ENCODE measurements around the gene TAS2R60.
"Not testable (repeated sequence)": the region's sequence is repeated elsewhere in the genome, so short reads cannot be mapped to it uniquely, and the experiment has no call there.

The TAS2R60 gene

GRCh38 chr7:143479055-143479766, 36.0 kb downstream of the TAS2R60 start:
- no peak for DNase-seq

DNA sequence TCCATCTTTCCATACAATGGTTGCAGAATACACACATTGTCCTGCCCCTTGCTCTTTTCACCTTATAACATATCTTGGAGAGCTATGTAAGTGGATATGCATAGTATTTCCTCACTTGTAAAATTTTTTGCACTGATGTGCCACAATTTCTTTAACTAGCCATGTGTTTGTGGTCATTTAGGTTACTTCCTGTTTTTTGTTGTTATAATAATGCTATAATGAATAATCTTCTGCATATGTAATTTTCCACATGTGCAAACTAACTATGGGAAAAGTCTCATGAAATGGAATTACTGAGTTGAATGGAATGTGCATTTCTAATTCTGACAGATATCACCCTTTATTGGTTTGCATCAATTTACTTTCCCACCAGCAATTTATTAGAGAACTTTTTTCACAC, 37.2 kb downstream of the TAS2R60 start:
- no peak for DNase-seq

- no peak for DNase-seq
Measured at GRCh38 chr7:143484119-143484518, 40.9 kb downstream of the TAS2R60 start.

DNA sequence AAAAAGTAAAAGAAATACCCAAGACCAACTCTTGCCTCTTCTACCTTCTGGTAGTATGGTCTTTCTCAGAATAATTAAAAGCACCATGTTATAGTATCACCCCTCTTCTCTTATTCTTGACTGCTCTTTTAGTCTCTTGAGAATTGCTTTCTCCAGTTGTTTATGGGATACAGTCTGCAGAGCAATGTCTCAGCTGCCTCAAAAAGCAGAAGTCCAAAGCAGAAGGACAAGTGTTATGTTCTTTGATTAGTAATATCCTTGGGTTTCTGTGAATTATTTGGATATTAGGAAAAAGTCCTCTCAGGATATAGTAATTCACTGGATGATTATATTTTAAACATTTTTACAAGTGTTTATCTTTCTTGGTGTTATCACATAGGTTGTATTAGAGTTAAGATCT, 41.8 kb downstream of the TAS2R60 start:
- DNase-seq, result no peak

DNA sequence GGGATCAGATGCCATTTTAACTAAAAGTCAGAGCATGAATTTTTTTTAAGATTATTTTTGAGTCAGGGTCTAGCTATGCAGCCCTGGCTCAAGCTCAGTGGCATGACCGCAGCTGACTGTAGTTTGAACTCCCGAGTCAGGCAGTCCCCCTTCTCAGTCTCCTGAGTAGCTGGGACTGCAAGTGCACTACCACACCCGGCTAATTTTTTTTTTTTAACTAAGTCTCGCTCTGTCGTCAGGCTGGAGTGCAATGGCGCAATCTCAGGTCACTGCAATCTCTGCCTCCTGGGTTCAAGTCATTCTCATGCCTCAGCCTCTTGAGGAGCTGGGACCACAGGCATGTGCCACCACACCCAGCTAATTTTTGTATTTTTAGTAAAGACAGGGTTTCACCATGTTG, 42.2 kb downstream of the TAS2R60 start:
- DNase-seq, result no peak

DNA sequence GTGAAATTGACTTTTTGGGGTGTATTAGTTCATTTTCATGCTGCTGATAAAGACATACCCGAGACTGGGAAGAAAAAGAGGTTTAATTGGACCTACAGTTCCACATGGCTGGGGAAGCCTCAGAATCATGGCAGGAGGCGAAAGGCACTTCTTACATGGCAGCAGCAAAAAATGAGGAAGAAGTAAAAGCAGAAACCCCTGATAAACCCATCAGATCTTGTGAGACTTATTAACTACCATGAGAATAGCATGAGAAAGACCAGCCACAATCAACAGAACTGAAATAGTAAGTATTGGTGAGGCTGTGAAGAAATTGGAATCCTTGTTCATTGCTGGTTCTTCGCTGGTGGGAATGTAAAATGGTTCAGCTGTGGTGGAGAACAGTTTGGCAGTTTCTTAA, 43.0 kb downstream of the TAS2R60 start:
- DNase-seq, result not testable (repeated sequence)

GRCh38 chr7:143487061-143487460, 43.8 kb downstream of the TAS2R60 start:
- DNase-seq, result no peak

GRCh38 chr7:143487566-143487965, 44.3 kb downstream of the TAS2R60 start:
- peak; percentile 59 for DNase-seq

GRCh38 chr7:143490717-143491306, 47.6 kb downstream of the TAS2R60 start:
- no peak for DNase-seq

DNA sequence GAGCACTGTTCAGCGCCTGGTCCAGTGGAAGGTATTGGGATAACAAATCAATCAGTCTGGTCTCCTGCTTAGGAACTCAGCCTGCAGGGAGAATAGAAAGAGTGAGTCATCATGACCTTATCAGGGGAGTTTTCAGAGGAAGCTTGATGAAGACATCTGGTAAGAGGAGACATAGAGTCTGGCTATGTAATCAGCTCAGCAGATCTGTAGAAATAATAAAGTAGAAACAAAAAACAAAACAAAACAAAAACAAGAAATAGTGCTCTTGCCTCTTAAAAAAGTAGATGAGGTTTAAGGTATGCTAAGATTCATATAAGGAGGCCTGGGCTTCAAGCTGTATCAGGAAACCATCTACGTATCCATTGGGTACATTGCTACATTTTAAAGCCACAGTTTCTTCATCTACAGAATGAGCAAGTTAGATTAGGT, 48.8 kb downstream of the TAS2R60 start:
- DNase-seq, result no peak

GRCh38 chr7:143492799-143493739, 49.8 kb downstream of the TAS2R60 start:
- no peak for DNase-seq

DNA sequence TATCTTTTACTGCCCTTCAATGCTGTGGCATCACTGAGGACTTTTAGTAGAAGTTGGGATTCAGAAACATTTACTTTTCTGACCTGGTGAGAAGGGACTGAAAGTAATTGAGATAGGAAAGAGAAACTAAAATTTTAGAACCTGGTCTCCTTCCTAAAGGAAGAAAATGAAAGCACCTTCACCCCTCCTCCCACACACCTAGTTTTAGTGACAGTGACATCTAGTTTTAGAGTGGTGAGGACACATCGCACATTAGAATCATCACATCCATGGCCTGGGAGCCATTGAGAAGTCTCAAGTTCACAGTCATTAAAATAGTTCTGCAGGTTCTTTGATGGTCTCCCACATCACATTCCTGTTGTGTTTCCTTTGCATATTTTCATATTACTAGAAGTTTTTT, 50.5 kb downstream of the TAS2R60 start:
- no peak for DNase-seq

All from NCI-H1092 treated with DMSO at 0.1 percent for 48 hours (cell line).